Activated naive CD4-positive, alpha-beta T cell treated with anti-CD3 and anti-CD28 coated beads, Interleukin-2, amount 50 U/mL, for 24 hours (primary cell): ENCODE results near the gene DOK7.

Experiments used
- H3K27ac Mint-ChIP-seq: one replicate; pipeline ENCODE4 v1.8.0; 2021; ENCODE audit warnings: mild to moderate bottlenecking, mixed read lengths
- H3K27me3 Mint-ChIP-seq: one replicate; pipeline ENCODE4 v1.8.0; 2021; ENCODE audit warnings: mixed read lengths
- H3K36me3 Mint-ChIP-seq: one replicate; pipeline ENCODE4 v1.8.0; 2021; ENCODE audit warnings: mixed read lengths
- H3K4me1 Mint-ChIP-seq: one replicate; pipeline ENCODE4 v1.8.0; 2021; ENCODE audit warnings: mixed read lengths
- H3K4me3 Mint-ChIP-seq: one replicate; pipeline ENCODE4 v1.8.0; 2021; ENCODE audit warnings: mild to moderate bottlenecking, mixed read lengths
- H3K9me3 Mint-ChIP-seq: one replicate; pipeline ENCODE4 v1.8.0; 2021; ENCODE audit warnings: mixed read lengths

DOK7 gene

GRCh38 chr4:3462790-3463415 is at the start of gene DOK7:
Gene DOK7 (plus strand): TSS chr4:3463306. CDS start chr4:3463376, 70 bp downstream.
- Mint-ChIP-seq H3K4me1 (no peaks in the 10 kb centered on the region), H3K36me3 (no peaks in the 10 kb centered on the region), H3K27ac (no peak within 1 kb of the TSS), H3K27me3 (peaks cover 9% of the 10 kb centered on the region), H3K9me3 (peaks cover 5% of the 10 kb centered on the region), H3K4me3 (peak within 1 kb of the TSS; percentile 51)

GRCh38 chr4:3413675-3414420 is 49.3 kb upstream of the DOK7 start:
- Mint-ChIP-seq H3K27me3 (no peaks in the 10 kb centered on the region), H3K4me3 (no peak overlapping the region), H3K9me3 (no peaks in the 10 kb centered on the region), H3K27ac (no peak overlapping the region), H3K36me3 (peaks cover 3% of the 10 kb centered on the region), H3K4me1 (no peaks in the 10 kb centered on the region)

- no peak overlapping the region for H3K4me3 Mint-ChIP-seq
- peaks cover 3% of the 10 kb centered on the region for H3K36me3 Mint-ChIP-seq
- no peaks in the 10 kb centered on the region for H3K4me1 Mint-ChIP-seq
- H3K9me3 Mint-ChIP-seq, result no peaks in the 10 kb centered on the region
- H3K27ac Mint-ChIP-seq, result no peak overlapping the region
- no peaks in the 10 kb centered on the region for H3K27me3 Mint-ChIP-seq
These were observed 48.5 kb upstream of the DOK7 start for GRCh38 chr4:3414421-3415279.

- Mint-ChIP-seq H3K4me1 (no peaks in the 10 kb centered on the region), H3K27ac (no peak overlapping the region), H3K9me3 (no peaks in the 10 kb centered on the region), H3K27me3 (no peaks in the 10 kb centered on the region), H3K36me3 (peaks cover 3% of the 10 kb centered on the region), H3K4me3 (no peak overlapping the region)
These were observed 47.5 kb upstream of the DOK7 start for GRCh38 chr4:3415471-3416141.

GRCh38 chr4:3416270-3416669 is 46.8 kb upstream of the DOK7 start:
- Mint-ChIP-seq H3K27ac (no peak overlapping the region), H3K4me1 (no peaks in the 10 kb centered on the region), H3K27me3 (no peaks in the 10 kb centered on the region), H3K36me3 (peaks cover 3% of the 10 kb centered on the region), H3K9me3 (no peaks in the 10 kb centered on the region), H3K4me3 (no peak overlapping the region)

GRCh38 chr4:3416821-3417221 is 46.3 kb upstream of the DOK7 start:
- Mint-ChIP-seq H3K27me3 (no peaks in the 10 kb centered on the region), H3K9me3 (no peaks in the 10 kb centered on the region), H3K27ac (no peak overlapping the region), H3K4me3 (no peak overlapping the region), H3K4me1 (no peaks in the 10 kb centered on the region), H3K36me3 (peaks cover 3% of the 10 kb centered on the region)

GRCh38 chr4:3417448-3417847 is 45.7 kb upstream of the DOK7 start:
- H3K27me3 Mint-ChIP-seq, result no peaks in the 10 kb centered on the region
- H3K4me3 Mint-ChIP-seq, result no peak overlapping the region
- H3K36me3 Mint-ChIP-seq, result peaks cover 3% of the 10 kb centered on the region
- H3K9me3 Mint-ChIP-seq, result no peaks in the 10 kb centered on the region
- no peaks in the 10 kb centered on the region for H3K4me1 Mint-ChIP-seq
- H3K27ac Mint-ChIP-seq, result no peak overlapping the region

- H3K9me3 Mint-ChIP-seq, result no peaks in the 10 kb centered on the region
- no peak overlapping the region for H3K27ac Mint-ChIP-seq
- H3K36me3 Mint-ChIP-seq, result peaks cover 3% of the 10 kb centered on the region
- H3K4me3 Mint-ChIP-seq, result no peak overlapping the region
- H3K4me1 Mint-ChIP-seq, result no peaks in the 10 kb centered on the region
- no peaks in the 10 kb centered on the region for H3K27me3 Mint-ChIP-seq
These were observed 44.9 kb upstream of the DOK7 start for GRCh38 chr4:3418029-3418762.

- H3K27ac Mint-ChIP-seq, result no peak overlapping the region
- no peaks in the 10 kb centered on the region for H3K27me3 Mint-ChIP-seq
- H3K4me1 Mint-ChIP-seq, result no peaks in the 10 kb centered on the region
- peaks cover 3% of the 10 kb centered on the region for H3K36me3 Mint-ChIP-seq
- no peaks in the 10 kb centered on the region for H3K9me3 Mint-ChIP-seq
- no peak overlapping the region for H3K4me3 Mint-ChIP-seq
These were observed 43.1 kb upstream of the DOK7 start for GRCh38 chr4:3419836-3420605.

GRCh38 chr4:3420606-3420955 is 42.5 kb upstream of the DOK7 start:
- Mint-ChIP-seq H3K36me3 (peaks cover 3% of the 10 kb centered on the region), H3K4me3 (no peak overlapping the region), H3K27ac (no peak overlapping the region)

GRCh38 chr4:3420956-3421355 is 42.1 kb upstream of the DOK7 start:
- Mint-ChIP-seq H3K4me1 (no peaks in the 10 kb centered on the region), H3K27ac (no peak overlapping the region), H3K36me3 (peaks cover 3% of the 10 kb centered on the region), H3K4me3 (no peak overlapping the region), H3K27me3 (no peaks in the 10 kb centered on the region), H3K9me3 (no peaks in the 10 kb centered on the region)

More at GRCh38 chr4:3420606-3420955, 42.5 kb upstream of the DOK7 start:
- Mint-ChIP-seq H3K9me3 (no peaks in the 10 kb centered on the region), H3K27me3 (no peaks in the 10 kb centered on the region), H3K4me1 (no peaks in the 10 kb centered on the region)

GRCh38 chr4:3421470-3421869 is 41.6 kb upstream of the DOK7 start:
- Mint-ChIP-seq H3K27me3 (no peaks in the 10 kb centered on the region), H3K27ac (no peak overlapping the region), H3K4me1 (no peaks in the 10 kb centered on the region), H3K9me3 (no peaks in the 10 kb centered on the region), H3K4me3 (no peak overlapping the region), H3K36me3 (peaks cover 3% of the 10 kb centered on the region)

GRCh38 chr4:3422241-3422801 is 40.8 kb upstream of the DOK7 start:
- Mint-ChIP-seq H3K36me3 (peaks cover 3% of the 10 kb centered on the region), H3K27me3 (no peaks in the 10 kb centered on the region), H3K4me1 (no peaks in the 10 kb centered on the region), H3K27ac (no peak overlapping the region), H3K9me3 (no peaks in the 10 kb centered on the region), H3K4me3 (no peak overlapping the region)

- no peaks in the 10 kb centered on the region for H3K9me3 Mint-ChIP-seq
- H3K4me1 Mint-ChIP-seq, result no peaks in the 10 kb centered on the region
- no peak overlapping the region for H3K27ac Mint-ChIP-seq
- no peak overlapping the region for H3K4me3 Mint-ChIP-seq
- no peaks in the 10 kb centered on the region for H3K27me3 Mint-ChIP-seq
- H3K36me3 Mint-ChIP-seq, result peaks cover 1% of the 10 kb centered on the region
These were observed 40.3 kb upstream of the DOK7 start for GRCh38 chr4:3422808-3423297.
